ENCODE measurements around the gene KRTAP4-11. TPM values are rescaled to one million over a fixed set of nuclear protein-coding genes. Genes with fewer than 3 reads are reported as not detected.

Gene KRTAP4-11
- total RNA-seq, 1 experiment from 2014 or later, result not detected

DNA sequence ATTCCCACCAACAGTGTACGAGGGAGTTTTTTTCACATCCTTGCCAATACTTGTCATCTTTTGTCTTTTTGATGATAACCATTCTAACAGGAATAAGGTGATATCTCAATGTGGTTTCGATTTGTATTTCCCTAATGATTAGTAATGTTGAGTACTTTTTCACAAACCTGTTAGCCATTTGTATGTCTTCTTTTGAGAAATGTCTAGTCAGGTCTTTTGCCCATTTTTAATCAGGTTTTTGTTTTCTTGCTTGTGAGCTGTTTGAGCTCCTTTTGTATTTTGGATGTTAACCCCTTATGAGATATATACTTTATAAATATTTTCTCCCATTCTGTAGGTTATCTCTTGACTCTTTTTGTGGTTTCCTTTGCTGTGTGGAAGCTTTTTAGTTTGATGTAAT lies 33.4 kb upstream of the KRTAP4-11 start:
- intact Hi-C loops (cut with micrococcal nuclease; ENCODE audit: unreplicated experiment) (no loop called here), in situ Hi-C loops (cut with HindIII; ENCODE audit: low pct_unique_long_range_greater_than_20kb, low sequenced_read_pairs) (no loop called here)
- no peaks in the 10 kb centered on the region for H3K27me3 ChIP-seq (ENCODE audit: control insufficient read depth, insufficient read depth, low read length)
- ATAC-seq, result no peak
- CTCF ChIA-PET, result no interaction called here
- no peak overlapping the region for H3K4me3 ChIP-seq (ENCODE audit: low read depth in 2 of 2, low read length in 2 of 2)
- no peaks in the 10 kb centered on the region for H3K4me1 ChIP-seq (ENCODE audit: control insufficient read depth, insufficient read depth, low read length)
- no peak overlapping the region for H3K27ac ChIP-seq (ENCODE audit: low read length)
- no TSS peak for BruUV-seq (replicated peaks)
- no peaks in the 10 kb centered on the region for H3K36me3 ChIP-seq (ENCODE audit: control insufficient read depth, insufficient read depth, low read length)
- H3K9me3 ChIP-seq (ENCODE audit: control insufficient read depth, insufficient read depth, low read depth, low read length), result no peaks in the 10 kb centered on the region
- TF ChIP-seq, protein P1, sequence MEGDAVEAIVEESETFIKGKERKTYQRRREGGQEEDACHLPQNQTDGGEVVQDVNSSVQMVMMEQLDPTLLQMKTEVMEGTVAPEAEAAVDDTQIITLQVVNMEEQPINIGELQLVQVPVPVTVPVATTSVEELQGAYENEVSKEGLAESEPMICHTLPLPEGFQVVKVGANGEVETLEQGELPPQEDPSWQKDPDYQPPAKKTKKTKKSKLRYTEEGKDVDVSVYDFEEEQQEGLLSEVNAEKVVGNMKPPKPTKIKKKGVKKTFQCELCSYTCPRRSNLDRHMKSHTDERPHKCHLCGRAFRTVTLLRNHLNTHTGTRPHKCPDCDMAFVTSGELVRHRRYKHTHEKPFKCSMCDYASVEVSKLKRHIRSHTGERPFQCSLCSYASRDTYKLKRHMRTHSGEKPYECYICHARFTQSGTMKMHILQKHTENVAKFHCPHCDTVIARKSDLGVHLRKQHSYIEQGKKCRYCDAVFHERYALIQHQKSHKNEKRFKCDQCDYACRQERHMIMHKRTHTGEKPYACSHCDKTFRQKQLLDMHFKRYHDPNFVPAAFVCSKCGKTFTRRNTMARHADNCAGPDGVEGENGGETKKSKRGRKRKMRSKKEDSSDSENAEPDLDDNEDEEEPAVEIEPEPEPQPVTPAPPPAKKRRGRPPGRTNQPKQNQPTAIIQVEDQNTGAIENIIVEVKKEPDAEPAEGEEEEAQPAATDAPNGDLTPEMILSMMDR (IDR thresholded peaks at IDR 0.05), result no peak
- TF ChIP-seq, protein P2, sequence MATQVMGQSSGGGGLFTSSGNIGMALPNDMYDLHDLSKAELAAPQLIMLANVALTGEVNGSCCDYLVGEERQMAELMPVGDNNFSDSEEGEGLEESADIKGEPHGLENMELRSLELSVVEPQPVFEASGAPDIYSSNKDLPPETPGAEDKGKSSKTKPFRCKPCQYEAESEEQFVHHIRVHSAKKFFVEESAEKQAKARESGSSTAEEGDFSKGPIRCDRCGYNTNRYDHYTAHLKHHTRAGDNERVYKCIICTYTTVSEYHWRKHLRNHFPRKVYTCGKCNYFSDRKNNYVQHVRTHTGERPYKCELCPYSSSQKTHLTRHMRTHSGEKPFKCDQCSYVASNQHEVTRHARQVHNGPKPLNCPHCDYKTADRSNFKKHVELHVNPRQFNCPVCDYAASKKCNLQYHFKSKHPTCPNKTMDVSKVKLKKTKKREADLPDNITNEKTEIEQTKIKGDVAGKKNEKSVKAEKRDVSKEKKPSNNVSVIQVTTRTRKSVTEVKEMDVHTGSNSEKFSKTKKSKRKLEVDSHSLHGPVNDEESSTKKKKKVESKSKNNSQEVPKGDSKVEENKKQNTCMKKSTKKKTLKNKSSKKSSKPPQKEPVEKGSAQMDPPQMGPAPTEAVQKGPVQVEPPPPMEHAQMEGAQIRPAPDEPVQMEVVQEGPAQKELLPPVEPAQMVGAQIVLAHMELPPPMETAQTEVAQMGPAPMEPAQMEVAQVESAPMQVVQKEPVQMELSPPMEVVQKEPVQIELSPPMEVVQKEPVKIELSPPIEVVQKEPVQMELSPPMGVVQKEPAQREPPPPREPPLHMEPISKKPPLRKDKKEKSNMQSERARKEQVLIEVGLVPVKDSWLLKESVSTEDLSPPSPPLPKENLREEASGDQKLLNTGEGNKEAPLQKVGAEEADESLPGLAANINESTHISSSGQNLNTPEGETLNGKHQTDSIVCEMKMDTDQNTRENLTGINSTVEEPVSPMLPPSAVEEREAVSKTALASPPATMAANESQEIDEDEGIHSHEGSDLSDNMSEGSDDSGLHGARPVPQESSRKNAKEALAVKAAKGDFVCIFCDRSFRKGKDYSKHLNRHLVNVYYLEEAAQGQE (IDR thresholded peaks at IDR 0.05; ENCODE audit: insufficient read depth in 1 of 2, low read depth in 2 of 2, low read length in 1 of 2), result no peak
- TF ChIP-seq SIN3A (IDR thresholded peaks at IDR 0.05; ENCODE audit: borderline replicate concordance, insufficient read depth, low read depth, low read length), result no peak
- TF ChIP-seq TCF7L2 (IDR thresholded peaks at IDR 0.05; ENCODE audit: low read depth, low read length), result no peak
- DNase-seq (ENCODE audit: low read depth, low spot score), result no peak
- POLR2A ChIA-PET, result no interaction called here

DNA sequence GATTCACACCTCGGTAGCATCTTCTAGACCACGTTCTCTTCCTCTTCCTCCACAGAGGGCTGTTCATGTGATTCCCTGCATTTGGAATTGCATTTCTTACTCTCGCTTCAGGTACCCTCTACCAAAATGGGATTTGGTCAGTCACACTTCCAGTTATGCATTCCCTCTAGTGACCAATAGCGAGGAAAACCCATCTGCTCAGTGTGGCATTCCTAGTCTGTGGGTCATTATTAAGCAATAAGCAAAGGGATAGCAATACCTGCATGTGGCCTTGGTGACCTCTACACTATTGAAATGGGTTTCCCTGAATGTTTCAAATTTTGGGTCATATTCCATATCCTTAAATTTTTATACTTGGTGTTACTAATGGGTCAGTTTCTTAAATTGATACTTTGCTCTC lies 31.9 kb upstream of the KRTAP4-11 start:
- DNase-seq (ENCODE audit: low read depth, low spot score) (no peak), ATAC-seq (no peak)
- ChIA-PET CTCF (no interaction called here), POLR2A (no interaction called here)
- TF ChIP-seq, protein P1 (IDR thresholded peaks at IDR 0.05), result no peak
- TF ChIP-seq TCF7L2 (IDR thresholded peaks at IDR 0.05; ENCODE audit: low read depth, low read length), result no peak
- Histone ChIP-seq H3K4me1 (ENCODE audit: control insufficient read depth, insufficient read depth, low read length) (no peaks in the 10 kb centered on the region), H3K27ac (ENCODE audit: low read length) (no peak overlapping the region), H3K27me3 (ENCODE audit: control insufficient read depth, insufficient read depth, low read length) (no peaks in the 10 kb centered on the region), H3K9me3 (ENCODE audit: control insufficient read depth, insufficient read depth, low read depth, low read length) (no peaks in the 10 kb centered on the region), H3K36me3 (ENCODE audit: control insufficient read depth, insufficient read depth, low read length) (no peaks in the 10 kb centered on the region), H3K4me3 (ENCODE audit: low read depth in 2 of 2, low read length in 2 of 2) (no peak overlapping the region)
- no TSS peak for BruUV-seq (replicated peaks)
- intact Hi-C loops (cut with micrococcal nuclease; ENCODE audit: unreplicated experiment), result no loop called here
- in situ Hi-C loops (cut with HindIII; ENCODE audit: low pct_unique_long_range_greater_than_20kb, low sequenced_read_pairs), result no loop called here

DNA sequence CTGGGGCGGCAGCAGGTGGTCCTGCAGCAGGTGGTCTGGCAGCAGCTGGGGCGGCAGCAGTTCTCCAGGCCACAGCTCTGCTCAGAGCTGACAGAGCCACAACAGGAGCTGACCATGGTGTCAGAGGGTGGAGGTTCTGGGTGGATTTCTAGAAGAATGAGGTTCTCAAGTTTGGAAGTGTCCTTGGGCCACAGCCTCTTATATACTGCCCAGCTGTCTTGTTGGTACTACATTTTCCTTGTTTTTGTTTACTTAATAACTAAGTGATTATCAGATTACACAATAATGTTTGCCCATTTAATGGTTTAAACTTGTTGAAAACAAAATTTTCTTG lies 31.4 kb upstream of the KRTAP4-11 start, which contains the start of gene KRTAP4-5:
Gene KRTAP4-5, minus strand, starts transcription at position 174 of the 334 bp plus-strand sequence. Its CDS starts 58 bp downstream, at position 116.
- Histone ChIP-seq H3K27me3 (ENCODE audit: control insufficient read depth, insufficient read depth, low read length) (no peaks in the 10 kb centered on the region), H3K4me1 (ENCODE audit: control insufficient read depth, insufficient read depth, low read length) (no peaks in the 10 kb centered on the region), H3K9me3 (ENCODE audit: control insufficient read depth, insufficient read depth, low read depth, low read length) (no peaks in the 10 kb centered on the region), H3K4me3 (ENCODE audit: low read depth in 2 of 2, low read length in 2 of 2) (no peak within 1 kb of the TSS), H3K36me3 (ENCODE audit: control insufficient read depth, insufficient read depth, low read length) (no peaks in the 10 kb centered on the region), H3K27ac (ENCODE audit: low read length) (no peak within 1 kb of the TSS)
- ChIA-PET POLR2A (no interaction called here), CTCF (no interaction called here)
- TF ChIP-seq, protein P1 (IDR thresholded peaks at IDR 0.05), result no peak
- TF ChIP-seq, protein P2 (IDR thresholded peaks at IDR 0.05; ENCODE audit: insufficient read depth in 1 of 2, low read depth in 2 of 2, low read length in 1 of 2), result 0 out of 4 replicates have a peak, but pooled peaks of 1 of the 2 experiments have one; percentile 30
- DNase-seq (ENCODE audit: low read depth, low spot score) (no peak), ATAC-seq (no peak)
- in situ Hi-C loops (cut with HindIII; ENCODE audit: low pct_unique_long_range_greater_than_20kb, low sequenced_read_pairs) (no loop called here), intact Hi-C loops (cut with micrococcal nuclease; ENCODE audit: unreplicated experiment) (no loop called here)
- BruUV-seq (replicated peaks), result no TSS peak

Data from Panc1 (cell line).